HCT116 (cell line): ENCODE measurements around the gene PRR14. TPM values are rescaled to one million over a fixed set of nuclear protein-coding genes. Genes with fewer than 3 reads are reported as not detected.

ENCODE experiments used
- ATAC-seq: fragments of 200-7000 bp; cut with Tn5 transposase; 2 replicates; pipeline ENCODE4 v1.9.1; 2020; ENCODE audit warnings: mild to moderate bottlenecking, moderate library complexity
- BruUV-seq: library from RNA; stranded (reverse); fragments of 400-500 nt; replicated peaks from 2 replicates; lab custom pipeline; 2021; lab: Mats Ljungman, UMichigan
- CTCF ChIA-PET: fragments of 300-600 bp; sonication (Branson Sonifier 250); formaldehyde crosslinking; loops from one replicate; lab custom pipeline; 2021; ENCODE audit warnings: antibody characterized with exemption; lab: Charles Lee
- POLR2A ChIA-PET: fragments of 300-600, 350-600 bp; sonication (Branson Sonifier 250); formaldehyde crosslinking; loops from one replicate; lab custom pipeline; 2021; ENCODE audit warnings: antibody characterized with exemption; lab: Charles Lee
- RAD21 ChIA-PET, 2 experiments: fragments of 300-600 bp; sonication (Branson Sonifier 250); formaldehyde crosslinking; loops; one replicate each; lab custom pipeline; 2023; ENCODE audit warnings: low total read pairs in 2 of 2; ENCODE audit not compliant: uncharacterized antibody in 2 of 2, unreplicated experiment in 2 of 2, low non-redundant PET in 1 of 2; lab: Charles Lee
- DNase-seq: peaks from one replicate; pipeline ENCODE4 v3.0.0-alpha.2; 2010; ENCODE audit warnings: low read depth, low spot score
- H2AFZ ChIP-seq: fragments of 200-600 bp; shearing (Covaris generic), sonication (generic); 2 replicates; pipeline ENCODE4 v1.6.1; 2017; ENCODE audit warnings: low read depth, mixed run types, mixed read lengths, antibody characterized with exemption, low read length; ENCODE audit not compliant: poor library complexity, severe bottlenecking
- H3K27ac ChIP-seq: 2 replicates; pipeline ENCODE4 v1.5.1; 2012; ENCODE audit warnings: low read depth, low read length
- H3K27me3 ChIP-seq: fragments of 200-600 bp; sonication (generic); 2 replicates; pipeline ENCODE4 v1.6.1; 2016; ENCODE audit warnings: mixed run types, low read length, mixed read lengths; ENCODE audit not compliant: insufficient read depth
- H3K36me3 ChIP-seq, 2 experiments: fragments of 200-500 bp in 1 of 2; fragments of 200-600 bp in 1 of 2; sonication (Bioruptor generic) in 1 of 2; sonication (generic) in 1 of 2; 2 replicates each; pipeline versions ENCODE4 v1.5.1 to v1.6.1; 2014 to 2016; ENCODE audit warnings: low read length in 2 of 2, inconsistent platforms in 1 of 2, mixed read lengths in 1 of 2, mixed run types in 1 of 2; ENCODE audit not compliant: insufficient read depth in 2 of 2, control insufficient read depth in 1 of 2
- H3K4me1 ChIP-seq, 2 experiments: fragments of 200-600 bp in 1 of 2; sonication (generic) in 1 of 2; 2 replicates each; pipeline versions ENCODE4 v1.5.1 to v1.6.1; 2012 to 2017; ENCODE audit warnings: low read length in 2 of 2, inconsistent platforms in 1 of 2, mild to moderate bottlenecking in 1 of 2, mixed read lengths in 1 of 2, mixed run types in 1 of 2, moderate library complexity in 1 of 2; ENCODE audit not compliant: insufficient read depth in 2 of 2, control insufficient read depth in 1 of 2
- H3K4me2 ChIP-seq: fragments of 200-600 bp; sonication (generic); 2 replicates; pipeline ENCODE4 v1.6.1; 2017; ENCODE audit warnings: mixed run types, low read length, mixed read lengths
- H3K4me3 ChIP-seq, 2 experiments: fragments of 200-600 bp in 1 of 2; sonication (generic) in 1 of 2; replicated peaks in 1 of 2; 2 replicates each; pipeline ENCODE4 v1.5.1; 2011 to 2016; ENCODE audit warnings: low read length in 2 of 2, control low read depth in 1 of 2, low read depth in 1 of 2, mild to moderate bottlenecking in 1 of 2, mixed read lengths in 1 of 2, mixed run types in 1 of 2
- H3K79me2 ChIP-seq: fragments of 200-600 bp; sonication (generic); 2 replicates; pipeline ENCODE4 v1.6.1; 2017; ENCODE audit warnings: mild to moderate bottlenecking, mixed run types, low read length, moderate library complexity, mixed read lengths; ENCODE audit not compliant: insufficient read depth
- H3K9ac ChIP-seq: fragments of 200-600 bp; sonication (generic); 2 replicates; pipeline ENCODE4 v1.6.1; 2016; ENCODE audit warnings: low read length, mixed read lengths
- H3K9me2 ChIP-seq: fragments of 200-600 bp; sonication (generic), shearing (Covaris generic); 2 replicates; pipeline ENCODE4 v1.6.1; 2017; ENCODE audit warnings: mixed run types, mild to moderate bottlenecking, moderate library complexity; ENCODE audit not compliant: insufficient read depth
- H3K9me3 ChIP-seq, 2 experiments: fragments of 200-500 bp in 1 of 2; fragments of 200-600 bp in 1 of 2; sonication (Bioruptor generic) in 1 of 2; sonication (generic) in 1 of 2; 2 replicates each; pipeline ENCODE4 v1.6.1; 2014 to 2017; ENCODE audit warnings: low read length in 2 of 2, mixed read lengths in 2 of 2, inconsistent platforms in 1 of 2, low read depth in 1 of 2, mild to moderate bottlenecking in 1 of 2, mixed run types in 1 of 2, moderate library complexity in 1 of 2; ENCODE audit not compliant: control insufficient read depth in 1 of 2, insufficient read depth in 1 of 2
- H4K20me1 ChIP-seq: fragments of 200-600 bp; sonication (generic), shearing (Covaris generic); 2 replicates; pipeline ENCODE4 v1.6.1; 2017; ENCODE audit warnings: mixed run types, mild to moderate bottlenecking, moderate library complexity; ENCODE audit not compliant: insufficient read depth
- ATF3 ChIP-seq: IDR thresholded peaks from 2 replicates; pipeline ENCODE4 v1.6.1; 2012
- ELF1 ChIP-seq: IDR thresholded peaks from 2 replicates; pipeline ENCODE4 v1.6.1; 2012; ENCODE audit warnings: low read depth, borderline replicate concordance
- EZH2phosphoT487 ChIP-seq: fragments of 200-600 bp; IDR thresholded peaks from 2 replicates; pipeline ENCODE4 v1.6.1; 2018; ENCODE audit warnings: antibody characterized with exemption, borderline replicate concordance
- FOSL1 ChIP-seq: IDR thresholded peaks from 2 replicates; pipeline ENCODE4 v1.6.1; 2012; ENCODE audit warnings: low read depth
- MAX ChIP-seq: IDR thresholded peaks from 2 replicates; pipeline ENCODE4 v1.6.1; 2012
- POLR2A ChIP-seq: IDR thresholded peaks from 2 replicates; pipeline ENCODE4 v1.7.0; 2011; ENCODE audit warnings: borderline replicate concordance; ENCODE audit not compliant: insufficient read depth, insufficient read length; ENCODE audit errors: extremely low read depth
- RAD21 ChIP-seq: IDR thresholded peaks from 2 replicates; pipeline ENCODE4 v1.6.1; 2012; ENCODE audit warnings: low read depth, mild to moderate bottlenecking
- SIN3A ChIP-seq: IDR thresholded peaks from 2 replicates; pipeline ENCODE4 v1.6.1; 2012; ENCODE audit warnings: low read depth
- YY1 ChIP-seq: IDR thresholded peaks from 2 replicates; pipeline ENCODE4 v1.6.1; 2011; ENCODE audit warnings: low read length, low read depth, moderate library complexity, mild to moderate bottlenecking; ENCODE audit not compliant: insufficient replicate concordance; ENCODE audit errors: extremely low read depth
- ZFX ChIP-seq: fragments of 450-650 bp; IDR thresholded peaks from 2 replicates; pipeline ENCODE4 v1.6.1; 2017
- ZNF274 ChIP-seq: fragments of 200-500 bp; sonication (Bioruptor generic); IDR thresholded peaks from 2 replicates; pipeline ENCODE4 v1.6.1; 2014; ENCODE audit warnings: mild to moderate bottlenecking, low read depth, low read length, inconsistent platforms
- intact Hi-C: fragments of 100-400 bp; cut with micrococcal nuclease; formaldehyde crosslinking; loops from 2 replicates; pipeline ENCODE4 v1.10.0; 2022
- total RNA-seq: library from RNA; stranded (reverse); gene quantifications from one replicate; pipeline ENCODE4 v1.2.1, GENCODE V29; 2021; ENCODE audit not compliant: unreplicated experiment

Gene PRR14
- total RNA-seq, 1 experiment from 2014 or later, result 56.2 TPM

GRCh38 chr16:30656974-30657865 is 6.5 kb downstream of the PRR14 start:
- H2AFZ ChIP-seq, result no peak overlapping the region
- H4K20me1 ChIP-seq, result no peaks in the 10 kb centered on the region
- TF ChIP-seq POLR2A (no peak), ELF1 (no peak), ZNF274 (no peak), FOSL1 (no peak), ZFX (no peak), ATF3 (no peak), MAX (no peak), EZH2phosphoT487 (no peak), YY1 (no peak), RAD21 (no peak), SIN3A (no peak)
- TSS peak; percentile 77 for BruUV-seq
- ATAC-seq (peak; percentile 0; the same call in 1 of the 2 replicates), DNase-seq (no peak)
- H3K4me2 ChIP-seq, result peak overlapping the region; percentile 80
- H3K9me3 ChIP-seq, result no peaks in the 10 kb centered on the region
- intact Hi-C loops, result no loop called here
- peak overlapping the region; percentile 97 for H3K27ac ChIP-seq
- ChIA-PET RAD21 (no interaction called here), CTCF (interaction anchor here (0.7 kb wide), 1 partner anchor 228 kb away, joined by 3 read pairs; the partner anchor contains the start of gene DCTPP1), POLR2A (interaction anchor here (0.9 kb wide), 1 partner anchor 13 kb away, joined by 3 read pairs; no protein-coding TSS in a partner anchor)
- H3K4me1 ChIP-seq, result peaks cover 20 to 28% of the 10 kb centered on the region in 2 experiments
- no peaks in the 10 kb centered on the region for H3K9me2 ChIP-seq
- peak overlapping the region; percentile 53 to 94 for H3K4me3 ChIP-seq
- H3K79me2 ChIP-seq, result peaks cover 35% of the 10 kb centered on the region
- H3K9ac ChIP-seq, result peak overlapping the region; percentile 90
- H3K36me3 ChIP-seq, result peaks cover 13 to 27% of the 10 kb centered on the region in 2 experiments
- no peaks in the 10 kb centered on the region for H3K27me3 ChIP-seq
